RWPE2 (cell line): Measurements from ENCODE around the gene TNS3.

ENCODE experiments used
- ATAC-seq: fragments of 200-7000 bp; cut with Tn5 transposase; 3 replicates; pipeline ENCODE4 v1.9.1; 2021; ENCODE audit warnings: low read depth
- DNase-seq: peaks from one replicate; pipeline ENCODE4 v3.0.0-alpha.2; 2020; ENCODE audit warnings: low spot score
- H3K27ac ChIP-seq: fragments of 450-650 bp; 2 replicates; pipeline ENCODE4 v1.5.1; 2017; ENCODE audit warnings: mild to moderate bottlenecking; ENCODE audit not compliant: poor library complexity, severe bottlenecking
- H3K27me3 ChIP-seq: fragments of 250-450 bp; sonication (Bioruptor Pico); 2 replicates; pipeline ENCODE4 v1.5.1; 2021; ENCODE audit warnings: mild to moderate bottlenecking, moderate library complexity; ENCODE audit not compliant: insufficient read depth, poor library complexity, severe bottlenecking
- H3K36me3 ChIP-seq: fragments of 250-450 bp; sonication (Bioruptor Pico); 2 replicates; pipeline ENCODE4 v1.5.1; 2020; ENCODE audit warnings: low read depth, mild to moderate bottlenecking, moderate library complexity
- H3K4me1 ChIP-seq: fragments of 250-450 bp; sonication (Bioruptor Pico); 2 replicates; pipeline ENCODE4 v1.5.1; 2021; ENCODE audit warnings: mild to moderate bottlenecking, moderate library complexity; ENCODE audit not compliant: insufficient read depth, poor library complexity, severe bottlenecking
- H3K4me3 ChIP-seq: fragments of 250-450 bp; sonication (Bioruptor Pico); 2 replicates; pipeline ENCODE4 v1.5.1; 2021; ENCODE audit warnings: mild to moderate bottlenecking, moderate library complexity; ENCODE audit not compliant: severe bottlenecking
- H3K9me3 ChIP-seq: fragments of 250-450 bp; sonication (Bioruptor Pico); 2 replicates; pipeline ENCODE4 v1.5.1; 2021; ENCODE audit warnings: mild to moderate bottlenecking, moderate library complexity; ENCODE audit not compliant: severe bottlenecking
- CTCF ChIP-seq: fragments of 450-650 bp; IDR thresholded peaks from one replicate; pipeline ENCODE4 v1.5.1; 2017; ENCODE audit warnings: mild to moderate bottlenecking, moderate library complexity; ENCODE audit not compliant: poor library complexity, severe bottlenecking

The TNS3 gene

GRCh38 chr7:47517821-47518480 lies 64.0 kb downstream of the TNS3 start:
- DNase-seq (peak; percentile 14), ATAC-seq (no peak)
- Histone ChIP-seq H3K4me3 (no peak overlapping the region), H3K36me3 (peaks cover 11% of the 10 kb centered on the region; the same call in 1 of the 2 replicates), H3K4me1 (no peaks in the 10 kb centered on the region), H3K27ac (no peak overlapping the region), H3K27me3 (no peaks in the 10 kb centered on the region), H3K9me3 (no peaks in the 10 kb centered on the region)
- no peak for TF ChIP-seq CTCF

DNA sequence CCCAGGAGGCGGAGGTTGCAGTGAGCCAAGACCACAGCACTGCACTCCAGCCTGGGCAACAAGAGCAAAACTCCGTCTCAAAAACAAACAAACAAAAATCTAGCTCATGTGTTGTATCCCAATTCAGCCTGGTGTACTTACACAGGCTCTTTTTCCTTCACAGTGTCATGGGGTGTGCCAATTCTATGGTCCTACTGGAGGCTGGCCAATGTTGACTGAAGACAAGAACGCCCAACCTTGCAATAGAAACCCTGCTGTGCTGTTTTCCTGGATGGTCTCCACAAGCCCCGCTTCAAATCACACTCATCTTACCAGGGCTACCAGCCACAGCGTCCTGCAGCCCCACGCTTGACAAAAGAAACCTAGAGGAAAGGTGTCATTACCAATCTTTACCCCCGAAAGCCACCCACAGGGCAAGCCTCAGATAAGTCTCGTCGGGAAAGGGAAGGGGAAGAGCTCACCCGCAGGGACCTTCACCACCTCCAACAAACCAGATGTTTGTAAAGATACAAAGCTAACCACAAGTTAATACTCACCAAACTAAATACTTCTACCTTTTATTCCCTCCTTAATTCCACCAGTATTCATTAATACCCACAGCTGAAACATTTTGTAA lies 64.8 kb downstream of the TNS3 start:
- DNase-seq = no peak

GRCh38 chr7:47516386-47516785 lies 65.5 kb downstream of the TNS3 start:
- no peaks in the 10 kb centered on the region for H3K27me3 ChIP-seq
- H3K4me1 ChIP-seq = no peaks in the 10 kb centered on the region
- DNase-seq (no peak), ATAC-seq (no peak)
- H3K27ac ChIP-seq = no peak overlapping the region
- no peaks in the 10 kb centered on the region for H3K9me3 ChIP-seq
- TF ChIP-seq CTCF = no peak
- peaks cover 11% of the 10 kb centered on the region; the same call in 1 of the 2 replicates for H3K36me3 ChIP-seq
- H3K4me3 ChIP-seq = no peak overlapping the region

More for the DNA sequence above, 64.8 kb downstream of the TNS3 start:
- TF ChIP-seq CTCF = no peak
- no peak overlapping the region for H3K27ac ChIP-seq
- peaks cover 11% of the 10 kb centered on the region; the same call in 1 of the 2 replicates for H3K36me3 ChIP-seq
- no peak overlapping the region for H3K4me3 ChIP-seq
- H3K4me1 ChIP-seq = no peaks in the 10 kb centered on the region
- H3K27me3 ChIP-seq = no peaks in the 10 kb centered on the region
- ATAC-seq = no peak
- H3K9me3 ChIP-seq = no peaks in the 10 kb centered on the region

DNA sequence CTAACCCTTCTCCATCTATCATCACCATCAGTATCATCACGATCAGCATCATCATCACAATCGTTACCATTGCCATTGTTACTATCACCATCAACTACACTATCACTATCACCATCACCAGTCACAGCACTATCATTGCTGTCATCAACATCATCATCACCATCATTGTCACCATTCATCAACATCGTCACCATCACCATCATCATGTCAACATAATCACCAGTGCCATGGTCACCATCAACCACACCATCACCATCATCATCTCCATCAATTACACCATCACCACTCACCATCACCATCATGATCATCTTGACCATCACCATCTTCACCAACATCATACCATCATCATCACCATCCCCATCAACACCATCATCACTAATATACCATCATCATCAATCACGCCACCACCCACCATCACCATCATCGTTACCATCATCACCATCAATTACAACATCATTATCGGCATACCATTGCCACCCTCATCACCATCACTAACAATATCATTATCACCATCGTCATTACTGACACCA lies 66.5 kb downstream of the TNS3 start:
- Histone ChIP-seq H3K27ac (no peak overlapping the region), H3K27me3 (no peaks in the 10 kb centered on the region), H3K36me3 (peaks cover 11% of the 10 kb centered on the region; the same call in 1 of the 2 replicates), H3K9me3 (no peaks in the 10 kb centered on the region), H3K4me3 (no peak overlapping the region), H3K4me1 (no peaks in the 10 kb centered on the region)
- DNase-seq (no peak), ATAC-seq (no peak)
- no peak for TF ChIP-seq CTCF

- Histone ChIP-seq H3K27ac (no peak overlapping the region), H3K4me1 (no peaks in the 10 kb centered on the region), H3K36me3 (peaks cover 11% of the 10 kb centered on the region; the same call in 1 of the 2 replicates), H3K9me3 (no peaks in the 10 kb centered on the region), H3K4me3 (no peak overlapping the region), H3K27me3 (no peaks in the 10 kb centered on the region)
- TF ChIP-seq CTCF = no peak
- no peak for DNase-seq
- no peak for ATAC-seq
These were observed 67.1 kb downstream of the TNS3 start for GRCh38 chr7:47514818-47515217.
